H1 (cell line): ENCODE data around the gene PRR33. TPM values are rescaled to one million over a fixed set of nuclear protein-coding genes. Genes with fewer than 3 reads are reported as not detected.

Source experiments
- CTCF ChIA-PET: fragments of 300-600 bp; sonication (Branson Sonifier 250); formaldehyde crosslinking; loops from one replicate; lab custom pipeline; 2021; ENCODE audit not compliant: partially characterized antibody; lab: Charles Lee
- POLR2A ChIA-PET: fragments of 300-600 bp; sonication (Branson Sonifier 250); formaldehyde crosslinking; loops from one replicate; lab custom pipeline; 2021; ENCODE audit warnings: inconsistent platforms; ENCODE audit not compliant: partially characterized antibody; lab: Charles Lee
- DNase-seq, 2 experiments: peaks; one replicate each; pipeline versions ENCODE4 v3.0.0 to v3.0.0-alpha.2; 2010 to 2022; ENCODE audit warnings: low spot score in 2 of 2, low read depth in 1 of 2, mixed read lengths in 1 of 2
- FAIRE-seq: peaks from 2 replicates; lab custom pipeline; 2011; peaks lifted over from hg19 to GRCh38; lab: Jason Lieb, UNC
- H2AFZ ChIP-seq: 2 replicates; pipeline ENCODE4 v1.8.1; 2012; ENCODE audit warnings: low read length, inconsistent platforms
- H2AK5ac ChIP-seq: 2 replicates; pipeline ENCODE4 v1.6.1; 2013; ENCODE audit warnings: low read depth, low read length
- H2BK120ac ChIP-seq: replicated peaks from 2 replicates; pipeline ENCODE3; 2013; ENCODE audit warnings: low read depth, low read length, inconsistent platforms
- H2BK12ac ChIP-seq: 2 replicates; pipeline ENCODE4 v1.6.1; 2013; ENCODE audit warnings: low read depth, low read length
- H2BK15ac ChIP-seq: 2 replicates; pipeline ENCODE4 v1.6.1; 2013; ENCODE audit warnings: low read length
- H2BK20ac ChIP-seq: 2 replicates; pipeline ENCODE4 v1.6.1; 2013; ENCODE audit warnings: low read length
- H2BK5ac ChIP-seq: 2 replicates; pipeline ENCODE4 v1.6.1; 2013; ENCODE audit warnings: low read depth, low read length
- H3K14ac ChIP-seq: 2 replicates; pipeline ENCODE4 v1.6.1; 2013; ENCODE audit warnings: inconsistent platforms; ENCODE audit not compliant: insufficient read length
- H3K18ac ChIP-seq: 2 replicates; pipeline ENCODE4 v1.6.1; 2013; ENCODE audit warnings: low read length; ENCODE audit errors: extremely low read depth
- H3K23ac ChIP-seq: 2 replicates; pipeline ENCODE4 v1.6.1; 2013; ENCODE audit warnings: inconsistent platforms; ENCODE audit not compliant: insufficient read length
- H3K23me2 ChIP-seq: 2 replicates; pipeline ENCODE4 v1.6.1; 2013; ENCODE audit warnings: low read depth, low read length
- H3K27ac ChIP-seq: 2 replicates; pipeline ENCODE4 v1.6.1; 2011; ENCODE audit warnings: low read depth, low read length, inconsistent platforms
- H3K27me3 ChIP-seq, 4 experiments: replicated peaks in 1 of 4; 1 replicate in 1 of 4; 2 replicates in 3 of 4; pipeline versions ENCODE4 v1.6.1 to v1.8.1; 2011 to 2013; ENCODE audit warnings: low read length in 3 of 4, mild to moderate bottlenecking in 3 of 4, inconsistent platforms in 2 of 4, mixed read lengths in 2 of 4, moderate library complexity in 1 of 4; ENCODE audit not compliant: control insufficient read depth in 3 of 4, insufficient read depth in 3 of 4; ENCODE audit errors: extremely low read depth in 1 of 4
- H3K36me3 ChIP-seq, 4 experiments: 2 replicates each; pipeline versions ENCODE4 v1.6.1 to v1.8.1; 2011 to 2013; ENCODE audit warnings: mild to moderate bottlenecking in 4 of 4, low read length in 3 of 4, moderate library complexity in 2 of 4, control low read depth in 1 of 4, inconsistent platforms in 1 of 4; ENCODE audit not compliant: insufficient read depth in 4 of 4, control insufficient read depth in 2 of 4
- H3K4ac ChIP-seq: replicated peaks from 2 replicates; pipeline ENCODE3; 2013; ENCODE audit warnings: low read length, low read depth, mixed read lengths, inconsistent platforms; ENCODE audit not compliant: insufficient read length
- H3K4me1 ChIP-seq, 4 experiments: replicated peaks in 1 of 4; 1 replicate in 1 of 4; 2 replicates in 3 of 4; pipeline versions ENCODE4 v1.6.1 to v1.8.1; 2011 to 2013; ENCODE audit warnings: low read length in 3 of 4, inconsistent platforms in 2 of 4, mixed read lengths in 1 of 4; ENCODE audit not compliant: insufficient read depth in 4 of 4, control insufficient read depth in 3 of 4
- H3K4me2 ChIP-seq, 2 experiments: 2 replicates each; pipeline versions ENCODE4 v1.6.1 to v1.8.1; 2011 to 2013; ENCODE audit warnings: low read depth in 2 of 2, low read length in 2 of 2, control low read depth in 1 of 2, inconsistent platforms in 1 of 2, mild to moderate bottlenecking in 1 of 2; ENCODE audit not compliant: insufficient read depth in 1 of 2
- H3K4me3 ChIP-seq, 4 experiments: fragments of 200-600, 300-600 bp in 1 of 4; sonication (generic), shearing (Covaris generic), sonication (Bioruptor Twin) in 1 of 4; 2 replicates each; pipeline versions ENCODE4 v1.5.1 to v1.8.1; 2011 to 2016; ENCODE audit warnings: low read length in 4 of 4, low read depth in 3 of 4, control low read depth in 2 of 4, inconsistent platforms in 2 of 4, mild to moderate bottlenecking in 2 of 4, mixed read lengths in 1 of 4, moderate library complexity in 1 of 4; ENCODE audit not compliant: insufficient read depth in 2 of 4; ENCODE audit errors: extremely low read depth in 1 of 4
- H3K56ac ChIP-seq: replicated peaks from 2 replicates; pipeline ENCODE3; 2013; ENCODE audit warnings: low read depth, mild to moderate bottlenecking, mixed read lengths, low read length, inconsistent platforms; ENCODE audit not compliant: insufficient read length
- H3K79me1 ChIP-seq: 2 replicates; pipeline ENCODE4 v1.6.1; 2013; ENCODE audit warnings: low read depth, low read length, control low read depth
- H3K79me2 ChIP-seq, 2 experiments: 2 replicates each; pipeline versions ENCODE4 v1.6.1 to v1.8.1; 2012 to 2013; ENCODE audit warnings: low read length in 2 of 2, mild to moderate bottlenecking in 2 of 2, inconsistent platforms in 1 of 2; ENCODE audit not compliant: insufficient read depth in 2 of 2, control insufficient read depth in 1 of 2
- H3K9ac ChIP-seq, 4 experiments: replicated peaks in 1 of 4; 1 replicate in 1 of 4; 2 replicates in 3 of 4; pipeline versions ENCODE4 v1.6.1 to v1.8.1; 2011 to 2013; ENCODE audit warnings: low read depth in 3 of 4, low read length in 3 of 4, control low read depth in 2 of 4, mild to moderate bottlenecking in 2 of 4, moderate library complexity in 2 of 4, inconsistent platforms in 1 of 4; ENCODE audit errors: extremely low read depth in 1 of 4
- H3K9me3 ChIP-seq, 2 experiments: 2 replicates each; pipeline versions ENCODE4 v1.6.1 to v1.8.1; 2012 to 2013; ENCODE audit warnings: mild to moderate bottlenecking in 2 of 2, moderate library complexity in 2 of 2, control low read depth in 1 of 2, inconsistent platforms in 1 of 2, low read depth in 1 of 2, low read length in 1 of 2, mixed read lengths in 1 of 2; ENCODE audit not compliant: insufficient read depth in 2 of 2
- H4K20me1 ChIP-seq, 2 experiments: replicated peaks in 1 of 2; 2 replicates each; pipeline versions ENCODE3 to v1.8.1; 2011 to 2013; ENCODE audit warnings: inconsistent platforms in 2 of 2, low read length in 2 of 2, mild to moderate bottlenecking in 1 of 2; ENCODE audit not compliant: insufficient read depth in 2 of 2, control insufficient read depth in 1 of 2
- H4K5ac ChIP-seq: 2 replicates; pipeline ENCODE4 v1.6.1; 2013; ENCODE audit warnings: low read length, low read depth, mixed read lengths, inconsistent platforms; ENCODE audit not compliant: insufficient read length
- H4K8ac ChIP-seq: 2 replicates; pipeline ENCODE4 v1.8.0; 2013; ENCODE audit warnings: mild to moderate bottlenecking, moderate library complexity, low read length, inconsistent platforms; ENCODE audit not compliant: insufficient read depth; ENCODE audit errors: extremely low read depth
- H4K91ac ChIP-seq: replicated peaks from 2 replicates; pipeline ENCODE3; 2013; ENCODE audit warnings: low read length, mixed read lengths, inconsistent platforms; ENCODE audit not compliant: insufficient read length
- ATF3 ChIP-seq: IDR thresholded peaks from 2 replicates; pipeline ENCODE4 v1.6.1; 2011; ENCODE audit warnings: low read depth, mild to moderate bottlenecking, low read length; ENCODE audit not compliant: insufficient read depth
- BACH1 ChIP-seq: IDR thresholded peaks from 2 replicates; pipeline ENCODE4 v1.6.1; 2012; ENCODE audit warnings: low read length, improper control_type of control experiment
- BRCA1 ChIP-seq: IDR thresholded peaks from 2 replicates; pipeline ENCODE4 v1.6.1; 2012; ENCODE audit warnings: low read depth, low read length, improper control_type of control experiment
- CHD2 ChIP-seq: IDR thresholded peaks from 2 replicates; pipeline ENCODE4 v1.6.1; 2012; ENCODE audit warnings: low read length, improper control_type of control experiment
- CTCF ChIP-seq, 3 experiments: IDR thresholded peaks; 1 replicate in 2 of 3; 2 replicates in 1 of 3; pipeline versions ENCODE4 v1.5.1 to v1.6.1; 2011; ENCODE audit warnings: low read length in 3 of 3, mild to moderate bottlenecking in 3 of 3, inconsistent platforms in 2 of 3, low read depth in 1 of 3, moderate library complexity in 1 of 3; ENCODE audit not compliant: insufficient read depth in 1 of 3; ENCODE audit errors: control extremely low read depth in 1 of 3
- EGR1 ChIP-seq: IDR thresholded peaks from 2 replicates; pipeline ENCODE4 v1.6.1; 2011; ENCODE audit warnings: low read depth, low read length, borderline replicate concordance
- FOSL1 ChIP-seq: IDR thresholded peaks from 2 replicates; pipeline ENCODE4 v1.6.1; 2011; ENCODE audit warnings: mild to moderate bottlenecking, low read depth, low read length, moderate library complexity; ENCODE audit not compliant: insufficient read depth
- JUN ChIP-seq: IDR thresholded peaks from 2 replicates; pipeline ENCODE4 v1.6.1; 2011; ENCODE audit warnings: low read depth, mild to moderate bottlenecking, improper control_type of control experiment, low read length
- NANOG ChIP-seq: IDR thresholded peaks from 2 replicates; pipeline ENCODE4 v1.6.1; 2011; ENCODE audit warnings: low read length, low read depth, mild to moderate bottlenecking, inconsistent platforms; ENCODE audit not compliant: insufficient read depth, poor library complexity, severe bottlenecking
- RFX5 ChIP-seq: IDR thresholded peaks from 2 replicates; pipeline ENCODE4 v1.6.1; 2011; ENCODE audit warnings: low read depth, low read length, improper control_type of control experiment, borderline replicate concordance
- YY1 ChIP-seq: IDR thresholded peaks from 2 replicates; pipeline ENCODE4 v1.6.1; 2011; ENCODE audit warnings: low read depth, mild to moderate bottlenecking, low read length
- WGBS, 2 experiments: shearing (Covaris generic) in 1 of 2; methylation state at CpG; one replicate each; pipeline versions ENCODE4 v1.1.6 to v1.1.7; 2013 to 2015; ENCODE audit warnings: low lambda C conversion rate in 2 of 2, mixed read lengths in 2 of 2, inconsistent platforms in 1 of 2, low coverage in 1 of 2, missing lambda C conversion rate in 1 of 2; ENCODE audit not compliant: insufficient replicate concordance in 2 of 2, insufficient coverage in 1 of 2, insufficient read length in 1 of 2; ENCODE audit errors: extremely low coverage in 1 of 2, missing lambda C conversion rate in 1 of 2; 5-methylcytosine and 5-hydroxymethylcytosine counted together
- polyA plus RNA-seq, 7 experiments: library from polyadenylated mRNA; depleted of rRNA in 3 of 7; stranded (reverse) in 5 of 7; unstranded in 2 of 7; fragments of >200 nt in 5 of 7; fragments of 200-250 nt in 2 of 7; gene quantifications; 1 replicate in 5 of 7; 2 replicates in 1 of 7; 4 replicates in 1 of 7; pipeline versions ENCODE4 v1.2.1 to v1.2.3, GENCODE V29; 2011 to 2013; ENCODE audit warnings: missing spikeins in 2 of 7, mixed read lengths in 2 of 7
- total RNA-seq: library from RNA; stranded (reverse); fragmentation: NEBNext Ultra II Directional; extraction: Animal tissue kit (Norgen Biotek cat#: 25700); gene quantifications from 2 replicates; pipeline ENCODE4 v1.2.1, GENCODE V29; 2021

Gene PRR33
- total and polyA plus RNA-seq, 2 of the 8 experiments (the other 6 are each of a cell fraction or from before 2014, with no cell fraction given): 0.02 TPM; not detected in 1

- no peak overlapping the region for H3K23ac ChIP-seq
- H3K18ac ChIP-seq: no peak overlapping the region
- H2BK120ac ChIP-seq: no peak overlapping the region
- H4K5ac ChIP-seq: no peak overlapping the region
- POLR2A ChIA-PET: no interaction called here
- no peak overlapping the region for H3K4me2 ChIP-seq
- no peak overlapping the region for H2BK5ac ChIP-seq
- H2BK20ac ChIP-seq: no peak overlapping the region
- no peak overlapping the region for H3K56ac ChIP-seq
- no peaks in the 10 kb centered on the region for H3K36me3 ChIP-seq
- no peaks in the 10 kb centered on the region for H3K79me1 ChIP-seq
- H3K79me2 ChIP-seq: no peaks in the 10 kb centered on the region
- CTCF ChIA-PET: interaction anchor here (0.8 to 4.2 kb wide), 19 partner anchors 14 to 238 kb away, joined by 3 to 29 read pairs (median 6); partner anchors contain the start of gene PRR33
- no peak overlapping the region for H3K4ac ChIP-seq
- no peak overlapping the region for H2AFZ ChIP-seq
- no peak overlapping the region for H4K8ac ChIP-seq
- H4K20me1 ChIP-seq: no peaks in the 10 kb centered on the region
- H3K23me2 ChIP-seq: no peaks in the 10 kb centered on the region
- no peak overlapping the region for H3K27ac ChIP-seq
- H2BK15ac ChIP-seq: no peak overlapping the region
- peaks cover 0 to 3% (median 3%) of the 10 kb centered on the region in 4 experiments; a peak in 4 of 7 replicates for H3K4me1 ChIP-seq
- no peak overlapping the region for H4K91ac ChIP-seq
- DNase-seq: no peak
- no peak overlapping the region for H3K4me3 ChIP-seq
- H2BK12ac ChIP-seq: no peak overlapping the region
- no peaks in the 10 kb centered on the region for H3K27me3 ChIP-seq
- no peak overlapping the region for H3K14ac ChIP-seq
- H3K9ac ChIP-seq: no peak overlapping the region
- FAIRE-seq: no peak
- no peaks in the 10 kb centered on the region for H3K9me3 ChIP-seq
- 90% methylated on average over 18 of the region's 18 CpGs; no CpG with 5 or more reads in 1 of the 2 experiments for WGBS, 2 experiments
- no peak overlapping the region for H2AK5ac ChIP-seq
- no peak for TF ChIP-seq ATF3
- TF ChIP-seq YY1: no peak
- TF ChIP-seq CHD2: no peak
- TF ChIP-seq RFX5: no peak
- no peak for TF ChIP-seq FOSL1
- no peak for TF ChIP-seq BRCA1
- TF ChIP-seq NANOG: no peak
- no peak for TF ChIP-seq JUN
- TF ChIP-seq CTCF (IDR thresholded peaks at IDR 0.05; ENCODE audit: control extremely low read depth in 1 of 3, insufficient read depth in 1 of 3, low read depth in 1 of 3, low read length in 3 of 3): no peak
- no peak for TF ChIP-seq EGR1
- TF ChIP-seq BACH1: no peak
Measured at GRCh38 chr11:1921574-1922141, 30.0 kb upstream of the PRR33 start.
